ENCODE results near the gene POLD3.

The POLD3 gene

GRCh38 chr11:74681686-74682651, 89.6 kb downstream of the POLD3 start:
- H4K8ac ChIP-seq (ENCODE audit: low read depth, low read length) = no peak overlapping the region
- no peak overlapping the region for H3K14ac ChIP-seq (ENCODE audit: low read length)
- H3K27ac ChIP-seq (replicated peaks; ENCODE audit: low read length) = no peak overlapping the region
- no peak overlapping the region for H2BK12ac ChIP-seq (ENCODE audit: low read length)
- H3K4ac ChIP-seq (ENCODE audit: low read length) = no peak overlapping the region
- no peak overlapping the region for H3K9ac ChIP-seq (ENCODE audit: low read depth, low read length, poor library complexity)
- H3K9me3 ChIP-seq (replicated peaks in 1 of 2; ENCODE audit: control insufficient read depth in 2 of 2, insufficient read depth in 1 of 2, low read depth in 1 of 2, low read length in 2 of 2) = peaks cover 0 to 9% of the 10 kb centered on the region in 2 donors
- H3K36me3 ChIP-seq (replicated peaks in 1 of 2; ENCODE audit: control insufficient read depth in 2 of 2, insufficient read depth in 2 of 2, low read length in 2 of 2) = no peaks in the 10 kb centered on the region
- peak overlapping the region; percentile 17 for H2BK15ac ChIP-seq (ENCODE audit: low read length)
- peak overlapping the region; percentile 40 for H3K18ac ChIP-seq (ENCODE audit: low read length)
- no peak overlapping the region for H2AFZ ChIP-seq (ENCODE audit: low read length)
- peak overlapping the region; percentile 40 for H2AK5ac ChIP-seq (ENCODE audit: low read depth, low read length)
- no peaks in the 10 kb centered on the region for H3K4me1 ChIP-seq (ENCODE audit: control insufficient read depth in 2 of 2, insufficient read depth in 1 of 2, low read depth in 1 of 2, low read length in 2 of 2)
- no peak overlapping the region for H3K4me3 ChIP-seq (ENCODE audit: low read length in 2 of 2)
- no peak overlapping the region for H2BK120ac ChIP-seq (ENCODE audit: low read depth, low read length)
- H3K27me3 ChIP-seq (ENCODE audit: control insufficient read depth in 3 of 3, insufficient read depth in 3 of 3, low read depth in 1 of 3, low read length in 3 of 3) = peaks cover 0 to 7% (median 4%) of the 10 kb centered on the region in 3 experiments
- no peaks in the 10 kb centered on the region for H3K79me1 ChIP-seq (ENCODE audit: low read depth, low read length)
- no peak overlapping the region for H3K4me2 ChIP-seq (ENCODE audit: insufficient read depth, low read length, poor library complexity, severe bottlenecking)
- H4K91ac ChIP-seq (ENCODE audit: low read depth, low read length, poor library complexity) = no peak overlapping the region
- H3K23ac ChIP-seq (ENCODE audit: low read depth, low read length, poor library complexity) = peak overlapping the region; percentile 37
- no peak overlapping the region for H2BK5ac ChIP-seq (ENCODE audit: low read length)
- whole genome bisulfite sequencing, 2 donors (ENCODE audit: extremely low coverage in 2 of 2, insufficient read length in 2 of 2, insufficient replicate concordance in 1 of 2) = no CpG with 5 or more reads among the region's 12 CpGs
- DNase-seq (ENCODE audit: low spot score) = no peak

- Histone ChIP-seq H2AK5ac (ENCODE audit: low read depth, low read length) (no peak overlapping the region), H3K27me3 (ENCODE audit: control insufficient read depth in 3 of 3, insufficient read depth in 3 of 3, low read depth in 1 of 3, low read length in 3 of 3) (peaks cover 0 to 7% (median 4%) of the 10 kb centered on the region in 3 experiments), H3K36me3 (replicated peaks in 1 of 2; ENCODE audit: control insufficient read depth in 2 of 2, insufficient read depth in 2 of 2, low read length in 2 of 2) (no peaks in the 10 kb centered on the region), H2BK12ac (ENCODE audit: low read length) (no peak overlapping the region), H2BK15ac (ENCODE audit: low read length) (no peak overlapping the region), H3K18ac (ENCODE audit: low read length) (peak overlapping the region; percentile 5), H3K79me1 (ENCODE audit: low read depth, low read length) (no peaks in the 10 kb centered on the region), H3K4me1 (ENCODE audit: control insufficient read depth in 2 of 2, insufficient read depth in 1 of 2, low read depth in 1 of 2, low read length in 2 of 2) (no peaks in the 10 kb centered on the region), H3K4me2 (ENCODE audit: insufficient read depth, low read length, poor library complexity, severe bottlenecking) (peak overlapping the region; percentile 74), H3K14ac (ENCODE audit: low read length) (no peak overlapping the region), H4K8ac (ENCODE audit: low read depth, low read length) (no peak overlapping the region), H3K4me3 (ENCODE audit: low read length in 2 of 2) (peak overlapping the region in 1 of 2 donors; percentile 71), H3K9me3 (replicated peaks in 1 of 2; ENCODE audit: control insufficient read depth in 2 of 2, insufficient read depth in 1 of 2, low read depth in 1 of 2, low read length in 2 of 2) (peaks cover 0 to 9% of the 10 kb centered on the region in 2 donors), H2AFZ (ENCODE audit: low read length) (no peak overlapping the region), H2BK120ac (ENCODE audit: low read depth, low read length) (no peak overlapping the region), H3K4ac (ENCODE audit: low read length) (no peak overlapping the region), H3K9ac (ENCODE audit: low read depth, low read length, poor library complexity) (no peak overlapping the region), H2BK5ac (ENCODE audit: low read length) (no peak overlapping the region), H3K23ac (ENCODE audit: low read depth, low read length, poor library complexity) (no peak overlapping the region), H3K27ac (replicated peaks; ENCODE audit: low read length) (no peak overlapping the region), H4K91ac (ENCODE audit: low read depth, low read length, poor library complexity) (no peak overlapping the region)
- no CpG with 5 or more reads among the region's 14 CpGs for WGBS, 2 donors (ENCODE audit: extremely low coverage in 2 of 2, insufficient read length in 2 of 2, insufficient replicate concordance in 1 of 2)
- no peak for DNase-seq (ENCODE audit: low spot score)
These were observed 90.4 kb downstream of the POLD3 start for GRCh38 chr11:74682731-74683278.

- H3K27ac ChIP-seq (replicated peaks; ENCODE audit: low read length) = no peak overlapping the region
- no peak overlapping the region for H3K9ac ChIP-seq (ENCODE audit: low read depth, low read length, poor library complexity)
- no peak overlapping the region for H3K23ac ChIP-seq (ENCODE audit: low read depth, low read length, poor library complexity)
- H2AFZ ChIP-seq (ENCODE audit: low read length) = no peak overlapping the region
- no peak overlapping the region for H2BK5ac ChIP-seq (ENCODE audit: low read length)
- H4K8ac ChIP-seq (ENCODE audit: low read depth, low read length) = no peak overlapping the region
- H2BK120ac ChIP-seq (ENCODE audit: low read depth, low read length) = no peak overlapping the region
- H3K4me2 ChIP-seq (ENCODE audit: insufficient read depth, low read length, poor library complexity, severe bottlenecking) = peak overlapping the region; percentile 74
- no peaks in the 10 kb centered on the region for H3K79me1 ChIP-seq (ENCODE audit: low read depth, low read length)
- peak overlapping the region in 1 of 2 donors; percentile 71 for H3K4me3 ChIP-seq (ENCODE audit: low read length in 2 of 2)
- no peak overlapping the region for H3K14ac ChIP-seq (ENCODE audit: low read length)
- H4K91ac ChIP-seq (ENCODE audit: low read depth, low read length, poor library complexity) = no peak overlapping the region
- peak; percentile 26 for DNase-seq (ENCODE audit: low spot score)
- H2BK15ac ChIP-seq (ENCODE audit: low read length) = no peak overlapping the region
- peak overlapping the region; percentile 5 for H3K18ac ChIP-seq (ENCODE audit: low read length)
- no peaks in the 10 kb centered on the region for H3K4me1 ChIP-seq (ENCODE audit: control insufficient read depth in 2 of 2, insufficient read depth in 1 of 2, low read depth in 1 of 2, low read length in 2 of 2)
- no peak overlapping the region for H2AK5ac ChIP-seq (ENCODE audit: low read depth, low read length)
- no peaks in the 10 kb centered on the region for H3K36me3 ChIP-seq (replicated peaks in 1 of 2; ENCODE audit: control insufficient read depth in 2 of 2, insufficient read depth in 2 of 2, low read length in 2 of 2)
- peaks cover 0 to 9% of the 10 kb centered on the region in 2 donors for H3K9me3 ChIP-seq (replicated peaks in 1 of 2; ENCODE audit: control insufficient read depth in 2 of 2, insufficient read depth in 1 of 2, low read depth in 1 of 2, low read length in 2 of 2)
- H3K4ac ChIP-seq (ENCODE audit: low read length) = no peak overlapping the region
- H2BK12ac ChIP-seq (ENCODE audit: low read length) = no peak overlapping the region
- H3K27me3 ChIP-seq (ENCODE audit: control insufficient read depth in 3 of 3, insufficient read depth in 3 of 3, low read depth in 1 of 3, low read length in 3 of 3) = peaks cover 0 to 7% (median 4%) of the 10 kb centered on the region in 3 experiments
- WGBS, 2 donors (ENCODE audit: extremely low coverage in 2 of 2, insufficient read length in 2 of 2, insufficient replicate concordance in 1 of 2) = no CpG with 5 or more reads among the region's 59 CpGs
These were observed 91.0 kb downstream of the POLD3 start for GRCh38 chr11:74683279-74683871.

Measured in neuronal stem cell (in vitro differentiated cells).